NCI-H2107 (cell line): ENCODE data around the gene TFCP2L1.
"Not testable (repeated sequence)": the region's sequence is repeated elsewhere in the genome, so short reads cannot be mapped to it uniquely, and the experiment has no call there.

ENCODE experiments used
- DNase-seq: peaks from one replicate; lab custom pipeline; 2025; lab: John Stamatoyannopoulos, UW

TFCP2L1 gene

DNA sequence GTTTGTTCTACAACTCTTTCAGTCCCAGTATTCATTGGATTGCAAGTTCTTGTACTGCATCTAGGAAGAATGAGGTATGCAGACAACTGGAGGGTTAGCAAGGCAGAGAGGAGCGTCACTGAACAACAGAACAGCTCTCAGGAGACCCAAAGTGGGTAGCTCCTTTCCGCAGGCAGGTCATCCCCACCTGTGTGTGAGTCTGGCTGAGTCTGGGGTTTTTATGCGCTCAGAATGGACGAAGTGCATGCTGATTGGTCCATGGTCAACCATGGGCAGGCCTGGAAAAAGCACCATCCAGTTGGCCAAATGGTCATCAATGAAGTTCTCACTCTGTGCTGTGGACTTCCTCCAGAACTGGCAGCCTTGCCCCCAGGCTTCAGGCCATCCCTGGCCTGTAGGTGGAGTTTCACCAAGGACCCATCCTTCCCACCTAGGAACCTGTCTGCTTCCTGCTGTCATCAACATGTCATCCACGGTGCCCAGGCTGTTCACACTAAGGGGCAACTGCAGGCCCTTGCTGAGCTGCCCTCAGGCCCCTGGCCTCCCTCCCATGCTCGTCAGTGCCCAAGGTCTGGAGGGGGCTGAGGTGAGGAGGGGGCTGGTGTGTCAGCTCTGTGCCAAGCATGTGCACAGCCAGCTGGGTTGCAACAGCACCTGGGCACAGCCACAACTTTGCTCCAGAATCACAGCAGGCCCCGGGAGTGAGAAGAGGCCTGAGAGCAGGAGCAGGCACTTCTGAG lies 11.1 kb upstream of the TFCP2L1 start:
- no peak for DNase-seq

- DNase-seq: no peak
Observed at GRCh38 chr2:121294881-121295840, 10.2 kb upstream of the TFCP2L1 start.

DNA sequence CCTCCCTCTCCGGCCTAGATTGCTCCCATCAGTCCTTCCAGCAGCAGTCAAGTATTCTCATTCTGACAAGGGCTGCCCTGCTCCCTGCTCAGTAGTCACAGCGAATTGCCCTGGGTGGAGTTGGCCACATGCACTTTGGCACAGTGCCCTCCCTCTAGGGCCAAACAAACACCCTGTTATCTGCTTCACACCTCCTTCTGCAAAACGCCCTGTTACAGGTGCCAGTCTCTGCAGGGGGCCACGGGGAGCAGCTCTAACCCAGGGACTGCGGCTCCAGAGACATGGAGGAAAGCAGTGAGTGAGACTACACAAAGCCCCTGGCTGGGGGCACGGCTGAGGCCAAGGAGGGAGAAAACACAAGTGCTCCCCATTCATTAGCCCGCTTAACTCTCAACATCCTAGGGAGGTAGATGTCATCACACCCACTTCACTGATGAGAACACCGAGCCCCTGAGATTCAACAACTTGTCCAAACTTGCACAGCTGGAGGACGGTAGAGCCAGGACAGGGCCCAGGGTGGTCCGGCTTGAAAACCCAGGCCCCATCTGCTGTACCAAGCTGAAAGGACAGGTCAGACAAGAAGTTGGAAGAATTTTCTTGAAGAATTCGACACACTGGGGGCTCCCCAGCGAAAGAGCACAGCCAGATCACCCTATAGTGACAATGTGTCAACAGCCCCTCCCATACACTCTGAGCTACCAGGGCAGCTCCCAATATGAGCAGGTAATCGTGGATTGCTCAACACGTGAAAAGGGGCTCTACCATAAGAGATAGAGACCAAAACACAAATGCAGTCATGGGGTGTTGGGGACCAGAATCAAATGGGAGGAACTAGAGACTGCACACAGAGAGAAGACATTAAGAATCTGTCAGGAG lies 8.7 kb upstream of the TFCP2L1 start:
- DNase-seq: no peak

DNA sequence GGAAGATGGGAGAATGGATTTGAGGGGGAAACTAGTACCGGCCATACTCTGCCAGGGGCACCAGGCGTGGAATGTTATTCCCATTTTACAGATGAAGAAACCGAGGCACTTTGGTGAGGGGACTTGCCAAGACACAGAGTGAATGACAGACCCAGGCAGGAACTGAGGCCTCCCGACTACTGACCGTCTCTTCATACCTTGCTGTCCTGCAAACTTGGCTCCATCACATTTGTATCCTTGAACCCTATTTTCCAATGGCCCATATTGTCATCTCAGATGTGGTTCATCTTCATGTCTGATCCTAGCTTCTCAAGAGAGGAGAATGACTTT lies 6.2 kb upstream of the TFCP2L1 start:
- DNase-seq: no peak

DNA sequence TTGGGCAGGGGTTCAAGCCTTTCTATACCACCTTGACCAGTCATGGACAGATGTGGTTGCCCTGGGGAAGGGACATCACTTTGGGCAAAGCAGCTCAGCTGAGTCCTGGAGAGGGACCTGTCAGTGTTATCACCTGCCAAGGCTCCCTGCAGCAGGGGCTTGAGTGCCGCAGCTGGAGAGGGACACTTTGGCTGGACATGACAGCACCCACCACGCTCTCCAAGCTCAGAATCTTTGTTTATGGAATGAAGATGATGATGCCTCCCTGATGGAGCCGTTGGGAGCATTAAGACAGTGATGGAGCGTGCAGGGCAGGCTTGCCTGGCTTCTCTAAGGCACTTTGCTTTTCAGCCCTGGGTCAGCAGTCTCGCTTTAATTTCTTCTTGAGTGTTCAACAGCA lies 4.3 kb upstream of the TFCP2L1 start:
- no peak for DNase-seq

DNA sequence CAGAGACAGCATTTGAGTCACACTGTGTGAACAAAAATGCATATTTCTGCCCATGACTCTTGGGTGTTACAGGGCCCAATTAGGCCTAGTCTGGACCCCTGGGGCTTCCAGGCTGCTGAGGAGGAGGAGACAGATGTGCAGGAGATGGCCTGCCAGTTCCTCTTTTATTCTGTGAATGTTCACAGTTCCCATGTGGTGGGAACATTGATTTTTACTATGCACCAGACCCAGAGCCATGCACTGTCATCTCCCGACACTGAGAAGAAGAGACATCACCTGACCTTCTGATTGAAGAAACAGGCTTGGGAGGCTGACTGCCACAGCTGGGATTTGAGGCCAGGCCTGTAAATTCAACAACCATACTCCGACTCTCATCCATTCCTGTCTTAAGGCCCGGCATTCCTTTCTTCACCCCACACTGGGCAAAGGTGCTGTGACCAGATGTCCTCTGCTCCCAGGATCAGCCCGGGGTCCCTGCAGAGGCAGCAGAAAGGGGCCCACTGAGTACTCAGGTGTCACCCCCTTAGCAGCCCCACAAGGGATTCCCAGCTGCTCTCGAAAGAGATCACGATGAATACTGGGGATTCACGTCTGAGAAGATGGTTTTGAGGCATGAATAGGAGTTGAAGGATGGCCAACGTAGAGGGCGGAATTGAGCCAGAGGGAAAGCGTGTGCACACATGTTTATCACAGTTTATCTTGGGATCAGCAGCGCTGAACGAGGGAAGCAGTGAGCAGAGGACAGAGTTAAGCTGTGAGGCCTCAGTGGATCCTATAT lies 3.6 kb upstream of the TFCP2L1 start:
- DNase-seq: no peak

DNA sequence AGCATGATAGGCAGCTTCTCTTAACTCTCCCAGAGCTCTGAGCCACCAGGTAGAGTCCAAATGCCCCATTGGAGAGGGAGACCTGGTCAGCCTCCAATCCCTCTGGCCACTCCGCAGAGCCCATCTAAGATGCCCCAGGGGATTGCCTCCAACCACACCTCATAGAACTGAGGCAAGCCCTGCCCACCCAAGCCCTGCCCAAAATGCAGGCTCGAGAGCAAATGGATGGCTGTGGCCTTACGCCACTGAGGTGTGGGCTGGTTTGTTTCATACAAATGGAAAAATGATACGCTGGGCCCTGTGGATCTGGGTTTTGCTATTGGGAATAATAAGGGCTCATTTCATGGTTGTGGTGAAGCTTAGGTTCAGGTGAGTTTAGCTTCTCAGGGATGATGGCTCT lies 3.0 kb upstream of the TFCP2L1 start:
- no peak for DNase-seq

- DNase-seq: no peak
Observed at GRCh38 chr2:121287146-121287798, 2.3 kb upstream of the TFCP2L1 start.

DNA sequence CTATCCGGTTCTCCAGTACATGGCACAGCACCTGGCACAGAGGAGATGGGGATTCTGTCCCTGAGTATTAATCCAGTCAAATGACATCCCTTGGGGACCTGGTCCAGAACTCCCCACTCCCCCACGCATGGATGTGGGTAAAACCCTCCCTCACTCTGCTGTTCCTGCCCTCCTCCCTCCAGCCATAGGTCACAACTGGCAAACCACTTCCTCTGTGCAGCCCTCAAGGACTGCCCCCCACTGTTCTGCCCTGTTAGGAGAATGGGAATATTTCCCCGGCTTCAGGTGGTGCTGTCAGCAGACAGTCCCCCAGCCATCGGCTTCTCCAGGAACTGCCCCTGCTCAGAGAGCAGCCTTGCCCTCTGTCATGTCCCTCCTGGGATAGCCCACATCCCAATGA lies 1.5 kb upstream of the TFCP2L1 start:
- no peak for DNase-seq

DNA sequence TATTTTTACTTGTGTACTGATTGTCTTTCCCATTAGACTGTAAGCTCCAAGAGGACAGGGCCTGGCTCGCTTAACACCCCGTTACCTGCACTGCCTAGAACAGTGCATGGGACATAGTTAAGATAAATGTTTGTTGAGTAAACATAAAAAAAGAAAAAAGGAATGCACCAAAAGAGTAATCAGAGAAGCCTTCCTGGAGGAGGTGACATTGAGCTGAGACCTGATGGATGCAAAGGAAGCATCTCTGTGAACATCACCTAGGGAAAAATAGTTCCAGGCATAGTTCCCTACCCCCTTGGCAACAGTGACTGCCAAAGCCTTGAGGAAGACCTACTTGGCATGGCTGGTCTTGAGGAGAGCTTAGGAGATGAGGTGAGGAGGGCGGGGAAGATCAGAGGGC lies 924 bp upstream of the TFCP2L1 start:
- DNase-seq: no peak

DNA sequence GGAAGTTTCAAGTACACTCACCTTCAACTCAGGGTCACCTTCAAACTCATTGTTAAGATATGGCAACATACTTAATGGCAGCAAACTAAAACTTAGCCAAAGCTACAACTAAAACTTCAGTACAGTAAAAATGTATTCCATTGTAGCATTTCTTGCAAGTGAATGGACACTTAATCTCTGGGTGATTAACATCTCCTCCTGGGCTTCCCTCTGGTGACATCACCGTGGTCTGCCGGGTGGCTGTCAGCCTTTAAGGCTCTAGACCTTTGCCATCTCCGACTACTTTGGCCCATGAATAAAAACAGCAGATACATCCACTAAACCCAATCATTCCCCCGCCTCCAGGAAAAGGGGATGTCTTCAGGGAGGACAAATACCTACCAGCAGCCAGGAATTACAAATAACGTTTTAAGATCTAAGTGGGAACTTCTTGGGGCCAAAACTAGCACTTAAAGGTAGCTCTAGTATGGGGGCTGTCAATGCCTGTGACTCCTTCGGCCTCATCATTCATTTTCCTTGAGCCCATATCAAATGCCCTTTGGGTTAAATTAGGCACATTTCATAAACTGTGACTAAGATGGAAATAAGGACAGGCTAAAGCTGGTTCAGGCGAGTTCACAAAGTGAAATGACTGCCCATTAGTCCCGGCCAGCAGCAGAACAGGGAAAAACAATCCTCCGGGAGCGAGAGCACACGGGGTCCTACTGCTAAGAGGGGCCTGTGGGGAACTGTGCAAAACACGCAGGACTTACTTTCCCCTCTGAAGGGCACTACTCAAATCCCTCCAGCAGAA lies 1.1 kb downstream of the TFCP2L1 start:
- no peak for DNase-seq

DNA sequence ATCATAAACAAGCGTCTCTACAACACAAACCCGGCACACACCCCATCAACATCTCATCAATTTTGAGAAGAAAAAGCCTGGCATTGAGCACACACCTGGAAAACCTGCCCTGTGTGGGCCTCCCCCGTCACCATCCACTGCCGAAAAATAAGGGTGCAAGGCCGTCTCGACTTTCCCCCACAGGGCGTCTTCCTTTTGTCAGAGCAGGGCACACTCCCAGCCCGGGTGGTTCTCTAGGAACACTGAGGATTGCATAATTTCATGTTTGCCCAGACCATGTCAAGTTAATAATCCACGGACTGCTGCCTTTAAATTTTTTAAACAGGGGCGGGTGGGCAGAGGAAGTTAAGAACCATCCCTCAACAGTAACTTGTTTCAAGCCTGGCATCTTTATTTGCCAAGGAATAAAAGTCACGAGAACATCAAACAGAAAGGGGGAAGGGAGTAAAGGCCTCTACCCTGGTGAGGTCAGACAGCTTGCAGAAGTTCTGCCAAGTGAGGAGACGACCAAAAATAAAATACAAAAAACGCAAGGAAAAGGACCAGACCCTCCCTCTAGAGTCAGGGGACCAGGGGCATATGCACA lies 2.1 kb downstream of the TFCP2L1 start:
- no peak for DNase-seq

DNA sequence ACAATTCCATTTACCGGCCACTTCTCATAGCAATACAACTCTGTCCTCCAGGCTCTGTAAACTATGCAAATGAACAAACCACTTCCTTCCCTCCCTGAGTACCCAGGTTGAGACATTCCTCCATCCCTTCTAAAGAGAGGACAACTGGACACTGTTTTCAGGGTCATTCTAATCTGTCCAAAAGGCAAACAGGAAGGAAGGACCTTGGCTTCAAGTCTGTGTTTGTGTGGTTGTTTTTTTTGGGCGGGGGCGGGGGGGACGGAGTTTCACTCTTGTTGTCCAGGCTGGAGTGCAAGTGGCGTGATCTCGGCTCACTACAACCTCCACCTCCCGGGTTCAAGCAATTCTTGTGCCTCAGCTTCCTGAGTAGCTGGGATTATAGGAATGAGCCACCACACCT lies 3.3 kb downstream of the TFCP2L1 start:
- no peak for DNase-seq

DNA sequence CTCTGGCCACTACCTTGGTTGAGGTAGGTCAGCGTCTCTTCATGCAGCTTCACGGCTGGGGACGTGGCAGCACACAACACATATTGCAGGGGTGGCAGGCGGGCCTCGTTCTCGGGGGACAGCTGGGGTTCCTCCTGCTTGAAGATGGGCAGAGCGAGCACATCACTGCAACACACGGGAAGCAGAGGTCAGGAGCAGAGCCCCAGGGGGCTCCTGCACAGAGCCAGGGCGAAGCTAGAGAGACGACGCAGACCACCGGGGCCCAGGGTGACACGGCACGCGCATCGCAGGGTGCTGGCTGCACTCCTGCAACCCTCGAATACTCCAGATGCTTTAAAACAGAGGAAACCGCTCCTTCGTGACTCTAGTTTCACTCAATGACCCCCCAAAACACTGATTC lies 3.9 kb downstream of the TFCP2L1 start:
- no peak for DNase-seq

DNA sequence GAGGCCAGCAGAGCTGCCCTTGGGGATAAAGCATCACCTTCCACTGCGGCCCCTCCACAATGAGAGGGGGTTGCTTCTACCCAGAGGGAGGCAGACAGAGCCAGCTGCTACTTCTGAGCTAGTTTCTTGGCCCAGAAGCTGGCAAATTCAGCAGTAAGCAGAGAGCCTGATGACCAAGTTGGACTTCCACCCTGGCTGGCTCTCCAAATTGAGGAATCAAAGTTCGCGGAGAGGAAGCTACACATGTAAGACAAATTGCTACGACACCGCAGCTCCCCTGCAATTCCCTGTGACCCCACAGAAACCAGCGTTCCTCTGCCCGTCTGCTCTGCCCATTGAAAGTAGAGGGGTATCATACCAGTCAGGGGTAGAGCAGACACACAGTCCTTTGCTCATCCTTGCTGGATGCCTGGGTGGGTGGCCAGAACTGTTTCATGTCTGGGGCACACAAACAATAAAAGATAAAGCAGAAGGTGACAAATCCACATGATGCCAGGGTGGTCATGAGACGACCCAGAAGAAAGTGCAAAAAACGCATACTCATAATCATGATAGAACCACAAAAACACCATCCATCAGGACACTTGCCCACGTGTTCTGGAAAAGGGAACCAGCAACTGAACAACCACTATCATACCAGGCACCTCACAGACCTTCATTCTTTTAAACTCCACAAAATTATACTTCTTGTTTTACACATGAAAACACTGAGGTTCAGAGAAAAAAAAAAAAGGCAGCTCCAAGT lies 5.4 kb downstream of the TFCP2L1 start:
- DNase-seq: no peak

DNA sequence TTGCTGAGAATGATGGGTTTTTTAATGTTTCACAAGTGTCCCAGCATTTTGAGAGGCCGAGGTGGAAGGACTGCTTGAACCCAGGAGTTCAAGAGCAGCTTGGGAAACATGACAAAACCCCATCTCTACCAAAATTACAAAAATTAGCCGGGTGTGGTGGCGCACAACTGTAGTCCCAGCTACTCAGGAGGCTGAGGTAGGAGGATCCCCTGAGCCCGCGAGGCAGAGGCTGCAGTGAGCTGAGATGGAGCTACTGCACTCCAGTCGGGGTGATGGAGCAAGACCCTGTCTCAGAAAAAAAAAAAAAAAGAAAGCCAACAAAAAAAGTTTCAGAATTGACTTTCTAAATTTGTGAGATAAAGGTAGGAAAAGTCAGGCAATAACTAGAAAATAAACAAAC lies 8.7 kb downstream of the TFCP2L1 start:
- no peak for DNase-seq

- no peak for DNase-seq
Observed at GRCh38 chr2:121273116-121273515, 11.9 kb downstream of the TFCP2L1 start.

DNA sequence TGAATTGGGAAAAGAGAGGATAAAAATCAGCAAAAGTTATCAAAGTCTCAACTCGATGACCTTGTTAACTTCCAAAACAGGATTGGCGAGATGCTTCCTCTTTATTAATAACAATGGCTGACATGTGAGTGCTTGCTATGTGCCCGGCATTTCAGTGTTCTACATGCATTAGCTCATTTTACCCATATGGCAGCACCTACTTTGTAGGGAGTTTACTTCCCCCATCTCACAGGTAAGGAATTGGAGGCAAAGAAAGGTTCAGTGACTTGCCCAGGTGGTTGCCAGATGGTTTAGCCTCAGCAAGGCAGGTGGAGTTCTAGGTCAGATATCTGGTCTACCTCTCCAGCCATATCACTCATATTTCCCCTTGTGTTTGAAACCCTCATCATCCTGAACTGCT lies 12.4 kb downstream of the TFCP2L1 start:
- no peak for DNase-seq

DNA sequence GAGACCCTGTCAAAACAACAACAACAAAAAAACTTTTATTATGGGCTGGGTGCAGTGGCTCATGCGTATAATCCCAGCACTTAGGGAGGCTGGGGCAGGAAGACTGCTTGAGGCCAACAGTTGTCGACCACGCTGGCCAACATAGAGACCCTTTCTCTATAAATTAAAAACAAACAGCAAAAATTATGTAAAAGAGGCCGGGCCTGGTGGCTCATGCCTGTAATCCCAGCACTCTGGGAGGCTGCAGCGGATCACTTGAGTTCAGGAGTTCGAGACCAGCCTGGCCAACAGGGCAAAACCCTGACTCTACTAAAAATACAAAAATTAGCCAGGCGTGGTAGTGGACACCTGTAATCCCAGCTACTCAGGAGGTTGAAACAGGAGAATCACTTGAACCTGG lies 15.6 kb downstream of the TFCP2L1 start:
- not testable (repeated sequence) for DNase-seq
